ENCODE data around the gene SIRT3.

Gene SIRT3

GRCh38 chr11:279040-279965 lies 43.2 kb upstream of the SIRT3 start:
- no peak overlapping the region for H3K27ac ChIP-seq (ENCODE audit: extremely low read depth, low read depth, low read length)
- no peaks in the 10 kb centered on the region for H3K4me1 ChIP-seq (ENCODE audit: control insufficient read depth, insufficient read depth, low read length)
- POLR2A ChIA-PET = no interaction called here
- CTCF ChIA-PET = interaction anchor here (1.0 to 4.0 kb wide), 2 partner anchors 29 to 76 kb away, joined by 7 to 28 read pairs; no protein-coding TSS in a partner anchor
- H3K9me3 ChIP-seq (ENCODE audit: control insufficient read depth, insufficient read depth, low read depth, low read length) = no peaks in the 10 kb centered on the region
- no peak overlapping the region for H3K4me3 ChIP-seq (ENCODE audit: low read depth, low read length)
- TF ChIP-seq ZNF555 (tag by site-specific recombination; conservative IDR thresholded peaks at IDR 0.05) (no peak), KLF10 (tag by site-specific recombination; IDR thresholded peaks at IDR 0.05) (no peak), GFI1B (tag by site-specific recombination; IDR thresholded peaks at IDR 0.05) (no peak), ZNF248 (tag by site-specific recombination; IDR thresholded peaks at IDR 0.05) (no peak), HOXC10 (CRISPR knock-in tag; IDR thresholded peaks at IDR 0.05) (no peak), KLF7 (tag by site-specific recombination; IDR thresholded peaks at IDR 0.05; ENCODE audit: borderline replicate concordance) (no peak), KLF1 (tag by site-specific recombination; IDR thresholded peaks at IDR 0.05) (no peak), PATZ1 (tag by site-specific recombination; IDR thresholded peaks at IDR 0.05) (no peak), ZNF184 (tag by site-specific recombination; IDR thresholded peaks at IDR 0.05) (no peak), GLIS2 (tag by site-specific recombination; IDR thresholded peaks at IDR 0.05) (no peak)
- TF ChIP-seq, protein P1, sequence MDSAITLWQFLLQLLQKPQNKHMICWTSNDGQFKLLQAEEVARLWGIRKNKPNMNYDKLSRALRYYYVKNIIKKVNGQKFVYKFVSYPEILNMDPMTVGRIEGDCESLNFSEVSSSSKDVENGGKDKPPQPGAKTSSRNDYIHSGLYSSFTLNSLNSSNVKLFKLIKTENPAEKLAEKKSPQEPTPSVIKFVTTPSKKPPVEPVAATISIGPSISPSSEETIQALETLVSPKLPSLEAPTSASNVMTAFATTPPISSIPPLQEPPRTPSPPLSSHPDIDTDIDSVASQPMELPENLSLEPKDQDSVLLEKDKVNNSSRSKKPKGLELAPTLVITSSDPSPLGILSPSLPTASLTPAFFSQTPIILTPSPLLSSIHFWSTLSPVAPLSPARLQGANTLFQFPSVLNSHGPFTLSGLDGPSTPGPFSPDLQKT (IDR thresholded peaks at IDR 0.05; ENCODE audit: borderline replicate concordance, low read depth, low read length) = no peak
- TF ChIP-seq, protein P2, sequence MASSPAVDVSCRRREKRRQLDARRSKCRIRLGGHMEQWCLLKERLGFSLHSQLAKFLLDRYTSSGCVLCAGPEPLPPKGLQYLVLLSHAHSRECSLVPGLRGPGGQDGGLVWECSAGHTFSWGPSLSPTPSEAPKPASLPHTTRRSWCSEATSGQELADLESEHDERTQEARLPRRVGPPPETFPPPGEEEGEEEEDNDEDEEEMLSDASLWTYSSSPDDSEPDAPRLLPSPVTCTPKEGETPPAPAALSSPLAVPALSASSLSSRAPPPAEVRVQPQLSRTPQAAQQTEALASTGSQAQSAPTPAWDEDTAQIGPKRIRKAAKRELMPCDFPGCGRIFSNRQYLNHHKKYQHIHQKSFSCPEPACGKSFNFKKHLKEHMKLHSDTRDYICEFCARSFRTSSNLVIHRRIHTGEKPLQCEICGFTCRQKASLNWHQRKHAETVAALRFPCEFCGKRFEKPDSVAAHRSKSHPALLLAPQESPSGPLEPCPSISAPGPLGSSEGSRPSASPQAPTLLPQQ (tag by site-specific recombination; IDR thresholded peaks at IDR 0.05) = no peak
- TF ChIP-seq, protein P3, sequence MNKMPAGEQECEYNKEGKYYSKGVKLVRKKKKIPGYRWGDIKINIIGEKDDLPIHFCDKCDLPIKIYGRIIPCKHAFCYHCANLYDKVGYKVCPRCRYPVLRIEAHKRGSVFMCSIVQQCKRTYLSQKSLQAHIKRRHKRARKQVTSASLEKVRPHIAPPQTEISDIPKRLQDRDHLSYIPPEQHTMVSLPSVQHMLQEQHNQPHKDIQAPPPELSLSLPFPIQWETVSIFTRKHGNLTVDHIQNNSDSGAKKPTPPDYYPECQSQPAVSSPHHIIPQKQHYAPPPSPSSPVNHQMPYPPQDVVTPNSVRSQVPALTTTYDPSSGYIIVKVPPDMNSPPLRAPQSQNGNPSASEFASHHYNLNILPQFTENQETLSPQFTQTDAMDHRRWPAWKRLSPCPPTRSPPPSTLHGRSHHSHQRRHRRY (tag by site-specific recombination; IDR thresholded peaks at IDR 0.05) = no peak
- no peaks in the 10 kb centered on the region for H3K36me3 ChIP-seq (ENCODE audit: control insufficient read depth in 2 of 2, insufficient read depth in 1 of 2, low read length in 2 of 2)

DNA sequence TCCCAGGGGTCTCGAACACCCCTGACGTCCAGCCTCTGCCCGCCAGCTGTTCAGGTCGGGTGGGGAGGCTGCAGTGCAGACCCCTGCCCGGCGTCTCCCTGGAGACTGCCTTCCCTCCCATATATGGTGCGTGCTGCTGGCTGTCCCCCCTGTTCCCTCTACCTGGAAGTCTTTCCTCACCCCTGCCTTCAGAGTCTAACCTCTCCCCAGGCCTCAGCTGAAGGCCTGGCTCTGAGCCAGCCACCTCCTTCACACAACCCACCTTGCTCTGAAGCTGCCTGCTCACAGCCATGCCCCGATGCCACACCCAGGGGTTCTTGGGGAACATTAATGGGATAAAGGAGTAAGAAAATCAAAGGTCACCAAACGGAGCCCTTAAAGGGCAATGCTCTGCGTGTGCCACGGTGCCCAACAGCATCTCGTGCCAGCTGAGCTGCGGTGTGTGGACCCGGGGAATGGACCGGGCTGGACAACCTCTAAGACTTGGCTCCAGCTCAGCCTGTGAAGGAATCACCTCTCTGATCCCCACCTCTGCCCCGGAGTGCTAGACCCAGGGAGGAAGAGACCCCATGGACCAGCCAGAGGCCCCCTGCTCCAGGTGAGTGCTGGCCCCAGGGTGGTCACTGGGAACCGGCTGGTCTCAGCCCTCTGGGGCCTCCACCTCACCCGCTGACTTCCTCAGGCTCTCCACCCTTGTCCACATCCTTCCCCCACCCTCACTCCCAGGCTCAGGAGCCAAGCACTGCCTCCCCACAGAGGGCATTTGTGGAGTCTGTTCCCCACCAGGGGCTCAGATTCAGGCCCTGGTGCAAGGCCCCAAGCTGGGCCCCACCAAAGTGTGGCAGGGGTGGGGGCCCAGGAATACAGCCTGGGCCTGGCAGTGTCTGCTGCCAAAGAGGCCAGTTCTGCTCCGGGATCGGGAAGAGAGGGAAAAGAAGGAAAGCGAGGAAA lies 42.1 kb upstream of the SIRT3 start, which contains the start of gene NLRP6:
Gene NLRP6, plus strand, starts transcription at position 407 of the 951 bp plus-strand sequence. Its CDS starts 163 bp downstream, at position 570.
- Histone ChIP-seq H3K4me1 (ENCODE audit: control insufficient read depth, insufficient read depth, low read length) (no peaks in the 10 kb centered on the region), H3K27ac (ENCODE audit: extremely low read depth, low read depth, low read length) (no peak within 1 kb of the TSS), H3K4me3 (ENCODE audit: low read depth, low read length) (no peak within 1 kb of the TSS), H3K9me3 (ENCODE audit: control insufficient read depth, insufficient read depth, low read depth, low read length) (no peaks in the 10 kb centered on the region), H3K36me3 (ENCODE audit: control insufficient read depth in 2 of 2, insufficient read depth in 1 of 2, low read length in 2 of 2) (no peaks in the 10 kb centered on the region)
- ChIA-PET POLR2A (interaction anchor here (0.5 kb wide), 1 partner anchor 156 kb away, joined by 5 read pairs; no protein-coding TSS in a partner anchor), CTCF (interaction anchor here (0.6 to 4.0 kb wide), 2 partner anchors 18 to 28 kb away, joined by 3 to 28 read pairs; no protein-coding TSS in a partner anchor)
- TF ChIP-seq ZNF114 (tag by site-specific recombination; IDR thresholded peaks at IDR 0.05) (no peak), ZNF223 (tag by site-specific recombination; IDR thresholded peaks at IDR 0.05) (no peak), ZSCAN16 (tag by site-specific recombination; IDR thresholded peaks at IDR 0.05) (no peak), ZNF10 (tag by site-specific recombination; IDR thresholded peaks at IDR 0.05) (no peak), ZNF266 (tag by site-specific recombination; IDR thresholded peaks at IDR 0.05; ENCODE audit: low read depth) (no peak), EGR2 (tag by site-specific recombination; IDR thresholded peaks at IDR 0.05; ENCODE audit: low read depth) (no peak)
